Left colon (tissue), 2 donors: ENCODE measurements around the gene RAD51B. TPM values are rescaled to one million over a fixed set of nuclear protein-coding genes. Genes with fewer than 3 reads are reported as not detected.
"Not testable (repeated sequence)": the region's sequence is repeated elsewhere in the genome, so short reads cannot be mapped to it uniquely, and the experiment has no call there.

Experiments used
- ATAC-seq: fragments of 200-7000 bp; cut with Tn5 transposase; one replicate; pipeline ENCODE4 v1.9.1; 2020; ENCODE audit warnings: mild to moderate bottlenecking, moderate library complexity
- DNase-seq, 2 donors: peaks; one replicate each; pipeline ENCODE4 v3.0.0-alpha.2; 2020
- intact Hi-C, 2 donors: fragments of 100-400 bp; cut with DNase I in 1 of 2; cut with micrococcal nuclease in 1 of 2; formaldehyde crosslinking; loops; one replicate each; pipeline versions ENCODE4 v1.11.2 to v1.14.0; 2022; cut with DNase I, micrococcal nuclease
- total RNA-seq, 2 donors: library from RNA; stranded (reverse); fragmentation: NEBNext Ultra II Directional; extraction: Animal tissue kit (Norgen Biotek cat#: 25700); gene quantifications; one replicate each; pipeline ENCODE4 v1.2.1, GENCODE V29; 2021
- donor health status: DM: no; HTN: no; CAD: no.
- donor health status: DM: yes; HTN: yes; CAD: no.

RAD51B gene
- total RNA-seq, 2 donors from 2014 or later: 13.7 to 16.8 TPM

DNA sequence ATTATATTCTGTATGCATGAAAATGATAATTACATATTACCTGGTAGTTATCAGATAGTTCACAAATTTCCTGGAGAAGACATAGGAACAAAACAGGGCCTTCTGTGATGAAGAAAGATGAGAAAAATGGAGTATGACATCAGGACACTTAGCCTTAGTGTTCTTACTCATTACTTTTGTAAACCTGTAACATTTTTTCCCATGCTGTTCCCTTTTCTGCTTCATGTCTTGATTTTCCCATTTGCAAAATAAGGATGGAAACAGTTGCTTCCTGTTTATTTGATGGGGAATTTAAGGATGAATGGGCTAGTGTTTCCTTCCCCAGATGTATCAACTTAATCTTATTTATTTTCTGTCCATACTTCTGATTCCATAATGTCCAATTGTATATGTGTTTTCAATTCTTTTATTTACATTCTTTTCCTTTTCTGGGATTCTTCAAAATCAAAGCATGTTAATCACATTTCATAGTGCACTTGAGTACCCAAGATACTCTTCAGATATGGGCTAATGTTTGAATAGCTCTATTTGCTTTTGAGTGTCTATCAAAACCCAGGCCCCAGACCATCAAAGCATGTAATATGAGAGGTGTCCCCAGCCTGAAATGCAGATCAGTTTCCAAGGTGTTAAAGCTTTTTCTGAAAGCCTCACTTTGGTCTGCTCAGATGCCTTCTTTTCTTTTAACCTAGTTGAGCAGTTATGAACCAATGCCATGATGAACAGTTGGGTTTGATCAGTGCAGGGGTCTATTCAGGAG lies 260.5 kb downstream of the RAD51B start:
- intact Hi-C loops: no loop called here
- ATAC-seq: no peak

GRCh38 chr14:68081489-68081888 lies 261.9 kb downstream of the RAD51B start:
- intact Hi-C loops: no loop called here
- DNase-seq: no peak
- ATAC-seq: no peak

More for the DNA sequence above, 260.5 kb downstream of the RAD51B start:
- no peak for DNase-seq

DNA sequence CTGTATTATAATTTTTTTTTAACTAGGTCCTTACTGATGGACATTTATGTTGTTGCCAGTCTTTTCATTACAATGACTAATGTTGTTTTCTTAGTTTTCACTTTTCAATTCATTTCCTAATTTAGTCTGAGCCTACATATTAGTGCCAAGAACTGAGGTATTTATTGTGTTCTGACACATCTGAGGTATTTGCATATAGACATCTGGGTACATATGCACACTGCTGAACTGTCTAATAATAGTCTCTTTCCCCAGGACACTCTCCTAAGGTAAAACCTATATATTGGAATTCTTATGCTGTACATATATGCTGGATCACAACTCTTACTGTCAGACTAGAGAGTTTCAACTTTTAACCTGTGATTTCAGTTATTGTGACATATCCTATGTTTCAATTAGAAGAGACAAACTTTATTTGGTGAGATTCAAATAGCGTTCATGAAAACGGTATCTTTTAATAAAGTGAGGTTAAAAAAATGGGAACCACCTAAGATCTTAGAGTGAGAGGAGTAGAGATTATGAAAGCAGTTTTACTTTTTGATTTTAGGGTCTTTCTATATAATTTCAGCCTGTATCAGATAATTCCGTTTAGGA lies 263.2 kb downstream of the RAD51B start:
- intact Hi-C loops: no loop called here
- DNase-seq: no peak
- no peak for ATAC-seq

DNA sequence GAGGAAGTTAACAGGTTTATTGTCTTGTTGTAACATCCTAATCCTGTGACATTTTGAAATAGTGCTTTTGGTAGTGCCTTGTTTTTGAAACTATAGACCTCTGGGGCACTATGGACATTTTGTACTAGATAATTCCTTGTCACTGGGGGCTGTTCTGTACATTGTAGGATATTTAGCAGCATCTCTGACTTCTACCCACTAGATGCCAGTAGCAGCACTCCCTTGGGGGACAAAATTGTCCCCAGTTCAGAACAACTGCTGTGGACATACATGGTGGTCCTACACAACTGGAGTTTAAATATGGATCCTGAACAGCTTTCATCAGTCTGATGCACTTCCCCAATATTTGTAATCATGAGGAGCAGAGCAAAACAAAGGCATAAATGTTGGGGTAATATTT lies 264.7 kb downstream of the RAD51B start:
- DNase-seq: no peak
- intact Hi-C loops: no loop called here
- ATAC-seq: peak; percentile 51

- DNase-seq (no peak), ATAC-seq (no peak)
- intact Hi-C loops: no loop called here
These were observed 266.2 kb downstream of the RAD51B start for GRCh38 chr14:68085742-68086141.

GRCh38 chr14:68088451-68088854 lies 268.9 kb downstream of the RAD51B start:
- DNase-seq (peak in 1 of 2 donors; percentile 23), ATAC-seq (no peak)
- intact Hi-C loops: no loop called here

GRCh38 chr14:68089146-68089731 lies 269.7 kb downstream of the RAD51B start:
- ATAC-seq: no peak
- intact Hi-C loops: no loop called here

DNA sequence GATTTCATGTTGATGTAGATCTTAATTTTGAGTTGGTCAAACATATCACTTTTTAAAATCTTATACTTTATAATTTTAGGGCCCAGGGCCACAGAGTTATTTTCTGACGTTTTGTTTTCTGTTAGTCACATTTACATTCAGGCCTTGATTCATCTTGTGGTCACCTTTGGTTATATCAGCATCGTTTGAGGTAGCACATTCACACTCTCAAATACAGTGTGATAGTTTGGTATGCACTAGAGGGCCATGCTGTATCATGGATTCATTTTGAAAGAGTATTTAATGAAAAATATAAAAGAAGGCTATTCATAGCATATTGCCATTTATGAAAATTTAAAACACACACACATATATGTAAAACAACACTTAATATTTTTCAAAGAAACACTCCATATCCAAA lies 274.6 kb downstream of the RAD51B start:
- DNase-seq (no peak), ATAC-seq (no peak)
- intact Hi-C loops: no loop called here

More at GRCh38 chr14:68089146-68089731, 269.7 kb downstream of the RAD51B start:
- no peak for DNase-seq

- no peak for ATAC-seq
- no peak for DNase-seq
- intact Hi-C loops: no loop called here
These were observed 275.2 kb downstream of the RAD51B start for GRCh38 chr14:68094752-68095151.

DNA sequence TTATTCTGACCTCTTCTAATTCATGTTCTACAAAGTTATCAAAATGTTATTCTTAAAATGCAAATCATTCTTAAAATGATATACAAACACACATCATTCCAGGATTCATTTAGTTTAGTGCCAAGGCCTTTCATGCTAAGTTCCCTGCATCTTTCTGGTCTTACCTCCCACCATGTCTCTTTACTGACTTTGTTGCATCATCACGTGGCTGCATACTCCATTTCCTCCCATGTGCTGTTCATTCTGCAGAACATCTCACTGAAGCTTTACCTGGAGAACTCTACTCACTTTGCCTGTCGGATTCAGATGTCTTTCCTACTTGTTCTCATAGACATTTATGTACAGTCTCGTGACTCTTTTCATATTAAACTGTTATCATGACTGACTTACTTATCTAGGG lies 278.1 kb downstream of the RAD51B start:
- intact Hi-C loops: no loop called here
- DNase-seq (no peak), ATAC-seq (no peak)

- intact Hi-C loops: no loop called here
- no peak for ATAC-seq
- DNase-seq: no peak
These were observed 279.3 kb downstream of the RAD51B start for GRCh38 chr14:68098834-68099233.

DNA sequence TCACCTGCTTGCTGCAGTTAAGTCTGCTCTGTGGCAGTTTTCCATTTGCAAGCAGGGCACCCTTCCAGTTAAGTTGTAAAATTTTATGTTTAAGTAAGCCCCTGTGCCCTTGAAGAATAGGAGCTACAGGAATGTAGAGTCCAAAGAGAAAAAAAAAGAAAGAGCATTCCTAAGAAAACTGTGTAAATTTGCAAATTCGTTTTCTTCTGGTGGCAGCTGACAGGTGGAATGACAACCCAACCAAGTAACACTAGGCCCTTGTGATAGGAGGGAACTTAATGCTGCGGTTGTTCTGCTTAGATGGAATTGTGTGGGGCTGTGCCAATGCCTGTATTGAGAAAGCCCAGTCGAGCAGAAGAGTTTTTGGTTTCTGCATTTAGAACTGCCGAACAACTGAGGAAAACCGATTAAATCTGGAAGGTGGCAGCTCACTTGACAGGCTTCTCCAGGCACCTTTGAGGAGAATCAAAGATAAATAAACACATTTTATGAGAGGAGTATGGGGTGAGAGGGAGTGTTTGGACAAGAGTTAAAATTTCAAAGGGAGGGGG lies 280.0 kb downstream of the RAD51B start:
- intact Hi-C loops: no loop called here
- DNase-seq (peak in 1 of 2 donors; percentile 35), ATAC-seq (peak; percentile 29)

- DNase-seq, ATAC-seq, intact Hi-C loops: not testable (repeated sequence)
These were observed 282.2 kb downstream of the RAD51B start for GRCh38 chr14:68101715-68102301.

GRCh38 chr14:68103853-68104252 lies 284.3 kb downstream of the RAD51B start:
- intact Hi-C loops: no loop called here
- DNase-seq (no peak), ATAC-seq (no peak)

GRCh38 chr14:68104518-68104917 lies 284.9 kb downstream of the RAD51B start:
- intact Hi-C loops: no loop called here
- ATAC-seq: no peak
- DNase-seq: no peak

GRCh38 chr14:68105816-68106215 lies 286.2 kb downstream of the RAD51B start:
- intact Hi-C loops: no loop called here
- no peak for ATAC-seq
- DNase-seq: no peak

DNA sequence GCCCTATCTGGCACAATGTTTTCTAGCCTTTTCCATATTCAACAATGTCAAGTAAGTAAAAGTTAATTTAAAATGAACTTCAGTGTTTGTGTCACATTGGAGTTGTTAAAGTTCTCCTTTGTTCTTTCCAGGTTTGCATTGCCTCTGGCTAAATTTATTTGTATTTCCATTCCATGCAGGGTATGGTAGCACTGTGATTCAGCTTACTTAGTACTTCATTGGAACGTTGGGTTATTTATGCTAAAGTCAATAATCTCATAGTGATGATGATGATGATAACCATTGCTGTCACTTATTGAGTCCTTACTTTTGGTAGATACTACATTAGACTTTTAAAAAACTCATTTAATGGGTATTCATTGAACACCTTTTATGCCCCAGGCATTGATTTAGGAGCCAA lies 286.9 kb downstream of the RAD51B start:
- intact Hi-C loops: no loop called here
- no peak for DNase-seq
- ATAC-seq: no peak

DNA sequence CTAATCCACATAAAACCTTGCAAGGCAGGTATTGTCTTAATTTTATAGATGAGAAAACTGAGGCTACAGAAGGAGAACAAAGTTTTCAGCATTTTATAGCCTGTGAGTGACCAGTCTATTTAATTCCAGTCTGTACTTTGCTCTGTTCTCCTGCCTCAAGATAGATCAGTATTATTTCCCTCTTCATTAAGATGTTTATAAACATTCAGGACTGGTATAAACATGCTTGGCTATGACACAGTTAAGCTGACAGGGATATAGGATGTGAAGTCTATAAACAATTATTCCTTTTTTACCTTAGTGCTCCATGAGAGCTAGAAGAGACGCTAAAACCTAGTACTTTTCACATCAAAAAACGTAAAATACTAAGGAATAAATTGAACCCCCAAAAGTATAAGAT lies 287.3 kb downstream of the RAD51B start:
- intact Hi-C loops: no loop called here
- DNase-seq (no peak), ATAC-seq (peak; percentile 40)

- ATAC-seq (no peak), DNase-seq (no peak)
- intact Hi-C loops: no loop called here
These were observed 289.7 kb downstream of the RAD51B start for GRCh38 chr14:68109132-68109900.
